HG02642 (cell line): Measurements from ENCODE around the gene CABLES2.

ENCODE experiments used
- ATAC-seq: cut with Tn5 transposase; IDR thresholded peaks from one replicate; pipeline ENCODE4 v1.9.1; 2021; ENCODE audit warnings: mild to moderate bottlenecking; ENCODE audit not compliant: unreplicated experiment, poor library complexity

Gene CABLES2

DNA sequence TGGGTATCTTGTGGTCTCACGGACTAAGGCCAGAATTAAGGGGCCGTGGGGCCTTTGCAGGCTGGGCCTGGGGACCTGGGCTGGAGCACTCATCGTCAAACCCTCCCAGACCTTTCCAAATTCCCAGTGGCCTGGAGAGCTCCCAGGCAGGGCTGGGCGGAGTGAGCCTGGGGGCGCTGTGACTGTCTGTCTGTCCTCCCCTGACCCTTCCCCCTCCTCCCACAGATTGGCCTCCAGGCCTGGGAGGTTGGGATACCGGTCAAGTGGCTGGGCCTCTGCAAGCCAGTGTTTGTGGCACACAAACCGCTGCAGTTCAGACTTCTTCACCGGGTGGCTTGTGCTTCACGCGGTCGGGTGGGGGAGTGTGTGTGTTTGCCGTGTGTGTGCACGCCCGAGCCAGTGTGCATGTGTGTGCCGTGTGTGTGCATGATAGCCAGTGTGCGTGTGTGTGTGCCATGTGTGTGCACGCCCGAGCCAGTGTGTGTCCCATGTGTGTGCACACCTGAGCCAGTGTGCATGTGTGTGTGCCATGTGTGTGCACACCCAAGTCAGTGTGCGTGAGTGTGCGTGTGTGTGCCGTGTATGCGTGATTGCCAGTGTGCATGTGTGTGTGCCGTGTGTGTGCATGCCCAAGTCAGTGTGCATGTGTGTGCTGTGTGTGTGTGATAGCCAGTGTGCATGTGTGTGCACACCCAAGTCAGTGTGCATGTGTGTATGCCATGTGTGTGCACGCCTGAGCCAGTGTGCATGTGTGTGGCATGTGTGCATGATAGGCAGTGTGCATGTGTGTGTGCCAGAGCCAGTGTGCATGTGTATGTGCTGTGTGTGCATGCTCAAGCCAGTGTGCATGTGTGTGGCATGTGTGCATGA is 14.0 kb upstream of the CABLES2 start:
- no peak for ATAC-seq

DNA sequence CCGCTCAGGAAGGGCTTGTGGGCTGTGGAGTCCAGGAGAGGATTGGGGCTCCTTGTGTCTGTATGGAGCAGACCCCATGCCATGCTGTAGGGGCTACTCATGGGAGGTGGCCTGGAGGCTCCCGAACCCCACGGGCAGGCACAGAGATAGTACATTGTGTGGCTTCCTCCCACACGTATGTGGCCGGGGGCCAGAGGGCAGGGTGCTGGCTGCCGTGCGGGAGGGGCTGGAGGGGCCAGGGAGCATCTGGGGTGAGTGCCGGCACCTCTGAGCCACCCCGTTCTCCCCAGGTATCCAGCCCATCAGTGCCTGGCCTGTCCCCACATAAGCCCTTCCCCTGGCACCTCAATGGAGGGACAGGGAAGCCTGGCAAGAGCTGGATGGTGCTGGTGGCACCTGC is 12.7 kb upstream of the CABLES2 start:
- ATAC-seq: no peak

DNA sequence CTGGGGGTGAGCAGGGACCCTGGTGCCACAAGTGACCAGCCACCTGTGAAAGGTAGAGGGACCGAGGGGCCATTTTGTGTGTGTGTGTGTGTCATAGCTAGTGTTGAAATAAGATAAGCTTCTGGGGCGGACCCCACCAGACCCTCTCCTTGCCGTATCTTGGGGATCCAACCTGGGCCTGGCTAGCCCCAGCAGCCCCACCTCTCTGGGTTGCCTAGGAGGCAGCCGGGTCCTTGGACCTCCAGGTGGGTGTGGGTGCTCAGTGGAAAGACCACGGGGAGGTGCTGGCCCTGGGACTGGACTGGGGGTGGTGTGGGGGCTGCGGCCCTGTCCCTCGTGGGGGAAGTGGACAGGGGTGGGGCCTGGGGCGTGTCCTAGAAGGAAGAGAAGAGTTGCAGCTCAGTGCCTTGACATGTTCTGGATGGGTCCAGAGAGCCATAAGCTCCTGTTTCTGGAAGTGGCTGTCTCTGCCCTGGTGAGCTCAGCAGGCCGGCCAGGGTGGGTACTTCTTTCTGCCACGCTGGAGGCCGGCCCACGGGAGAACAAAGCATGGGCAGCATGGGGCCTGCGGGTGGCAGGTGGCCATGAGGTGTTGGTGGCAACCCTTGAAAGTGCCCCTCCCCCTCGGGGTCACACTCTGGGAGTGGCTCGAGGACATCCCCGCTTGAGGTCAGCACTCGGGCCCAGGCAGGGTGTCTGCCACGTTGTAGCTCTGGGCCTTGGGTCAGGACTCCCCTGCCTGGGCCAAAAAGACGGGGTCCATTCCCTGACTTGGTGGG is 11.8 kb upstream of the CABLES2 start:
- ATAC-seq: no peak

DNA sequence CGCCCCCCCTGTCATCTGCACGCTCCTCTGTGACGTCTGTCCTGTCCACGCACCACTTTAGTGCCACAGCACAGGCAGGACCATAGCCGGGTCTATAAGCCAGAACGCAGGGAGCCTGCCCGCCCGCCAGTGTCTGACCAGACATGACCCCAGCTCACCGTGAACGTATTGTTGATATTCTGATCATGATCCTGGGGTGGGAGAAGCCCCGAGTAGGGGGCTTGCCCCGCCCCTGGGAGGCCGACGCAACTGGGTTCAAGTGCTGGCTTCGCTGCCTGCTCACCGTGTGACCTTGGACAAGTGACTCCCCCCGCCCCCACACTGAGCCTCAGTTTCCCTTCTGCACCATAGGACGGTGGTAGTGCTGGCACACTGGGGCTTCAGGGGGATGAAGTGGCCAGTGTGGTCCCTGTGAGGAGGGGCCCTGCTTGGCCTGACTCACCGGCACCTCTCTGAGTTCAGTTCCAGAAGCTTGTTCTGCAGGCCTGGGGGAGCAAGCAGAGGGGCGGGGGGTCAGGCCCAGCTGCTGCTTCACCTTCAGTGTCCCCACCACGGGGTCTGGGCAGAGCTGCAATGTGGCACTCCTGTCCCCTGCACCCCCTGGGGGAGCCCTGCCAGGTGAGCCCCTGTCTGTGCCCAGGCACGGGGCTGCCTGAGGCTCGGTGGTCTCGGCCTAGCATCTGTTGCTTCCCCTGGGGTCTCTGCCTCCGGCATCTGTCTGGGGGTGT is 11.1 kb upstream of the CABLES2 start:
- no peak for ATAC-seq

DNA sequence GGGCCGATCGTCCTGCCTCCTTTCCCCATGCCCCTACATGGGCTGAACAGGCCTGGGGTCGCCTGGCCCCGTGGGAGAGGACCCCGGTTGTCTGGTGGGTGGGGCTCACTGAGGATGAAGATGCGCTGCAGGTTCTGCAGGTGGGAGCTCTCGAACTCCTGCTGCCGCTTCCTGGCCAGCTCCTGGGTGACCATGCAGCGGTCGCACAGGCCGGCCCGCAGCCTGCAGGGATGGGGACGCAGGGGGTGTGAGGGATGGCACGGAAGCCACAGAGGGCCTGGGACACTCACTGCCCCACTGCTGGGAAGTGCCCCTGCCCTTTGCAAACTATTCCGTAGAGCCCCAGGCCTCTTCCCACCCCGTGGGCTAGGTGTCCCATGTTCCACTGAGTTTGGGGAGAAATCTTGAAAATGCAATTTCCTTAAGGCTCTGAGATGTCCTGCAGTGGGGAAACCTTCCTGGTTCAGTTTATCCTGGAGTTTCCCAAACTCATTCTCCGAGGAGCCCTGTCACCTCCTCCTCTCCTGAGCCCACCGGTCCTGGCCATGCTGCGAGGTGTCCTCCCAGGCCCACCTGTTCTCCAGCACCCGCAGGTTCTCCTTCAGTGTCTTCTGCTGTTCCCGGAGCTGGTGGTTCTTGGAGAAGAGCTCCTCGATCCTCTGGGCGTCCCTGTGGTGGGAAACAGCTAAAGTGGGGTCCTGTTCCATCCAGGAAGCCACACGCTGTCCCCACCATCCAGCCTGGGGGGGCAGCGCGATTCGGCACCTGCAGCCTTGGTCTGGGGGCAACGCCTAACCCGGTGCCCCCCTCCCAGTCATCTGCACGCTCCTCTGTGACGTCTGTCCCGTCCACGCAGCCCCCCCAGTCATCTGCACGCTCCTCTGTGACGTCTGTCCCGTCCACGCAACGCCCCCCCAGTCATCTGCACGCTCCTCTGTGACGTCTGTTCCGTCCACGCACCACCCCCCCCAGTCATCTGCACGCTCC is 9.9 kb upstream of the CABLES2 start:
- ATAC-seq: no peak

DNA sequence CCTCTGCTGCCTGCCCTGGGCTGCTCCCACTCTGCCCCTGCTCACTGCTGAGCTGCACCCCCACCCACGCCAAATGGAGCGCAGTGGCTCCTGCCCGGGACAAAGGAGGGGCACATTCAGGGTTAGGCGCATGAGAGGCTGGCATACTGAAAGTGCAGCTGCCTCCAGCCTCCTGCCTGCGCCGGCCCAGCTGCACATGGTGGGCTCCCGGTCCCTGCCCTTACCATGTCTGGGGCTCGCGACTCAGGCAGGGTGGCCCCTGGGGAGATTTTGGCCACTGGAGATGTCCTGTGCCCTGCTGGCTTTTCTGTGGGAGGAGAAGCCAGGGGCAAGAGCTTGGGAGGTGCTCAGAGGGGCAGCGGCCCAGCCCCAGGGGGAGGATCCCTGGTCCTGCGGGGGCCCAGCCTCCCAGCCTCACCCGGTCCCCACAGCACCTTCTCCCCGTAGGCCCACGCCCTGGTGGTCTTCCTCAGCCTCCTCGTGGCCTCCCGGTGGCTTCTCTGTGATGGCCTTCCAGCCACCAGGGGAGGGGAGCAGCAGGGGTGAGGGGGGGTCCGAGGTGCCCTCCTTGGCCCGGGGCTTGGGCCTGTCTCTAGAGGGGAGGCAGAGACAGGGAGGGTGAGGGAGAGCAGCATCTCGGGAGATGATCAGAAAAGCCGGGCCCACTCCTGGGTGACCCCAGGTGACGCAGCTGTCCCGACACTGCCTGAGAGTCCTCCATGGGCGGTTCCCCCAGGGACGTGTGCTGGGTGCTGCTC is 8.4 kb upstream of the CABLES2 start:
- no peak for ATAC-seq

DNA sequence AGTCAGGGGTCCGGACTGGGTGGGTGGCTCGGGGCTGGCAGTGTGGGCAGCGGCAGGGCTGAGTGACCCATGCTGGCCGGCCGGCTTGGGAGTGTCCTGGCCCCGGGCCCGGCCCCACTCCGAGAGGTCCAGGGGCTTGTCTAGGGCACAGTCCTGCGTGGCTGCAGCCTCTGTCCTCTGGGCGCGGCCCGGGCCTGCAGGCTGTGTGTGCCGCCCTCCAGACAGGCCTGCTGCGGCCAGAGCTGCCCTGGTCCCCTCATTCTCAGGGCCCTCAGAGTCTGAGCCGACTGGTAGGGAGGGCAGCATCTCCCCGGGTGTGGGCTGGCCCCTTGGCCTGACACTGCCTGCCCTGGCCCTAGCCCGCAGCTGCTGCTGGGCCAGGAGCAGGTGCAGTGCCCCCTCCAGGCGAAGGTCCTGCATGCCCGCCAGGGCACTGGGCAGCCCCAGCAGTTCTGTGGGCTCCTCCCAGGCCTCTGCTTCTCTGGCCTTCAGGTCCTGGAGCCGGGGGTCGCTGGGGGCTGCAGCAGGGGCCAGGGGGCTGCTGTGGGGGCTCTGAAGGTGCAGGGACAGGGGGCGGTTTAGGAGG is 6.9 kb upstream of the CABLES2 start:
- ATAC-seq: no peak

DNA sequence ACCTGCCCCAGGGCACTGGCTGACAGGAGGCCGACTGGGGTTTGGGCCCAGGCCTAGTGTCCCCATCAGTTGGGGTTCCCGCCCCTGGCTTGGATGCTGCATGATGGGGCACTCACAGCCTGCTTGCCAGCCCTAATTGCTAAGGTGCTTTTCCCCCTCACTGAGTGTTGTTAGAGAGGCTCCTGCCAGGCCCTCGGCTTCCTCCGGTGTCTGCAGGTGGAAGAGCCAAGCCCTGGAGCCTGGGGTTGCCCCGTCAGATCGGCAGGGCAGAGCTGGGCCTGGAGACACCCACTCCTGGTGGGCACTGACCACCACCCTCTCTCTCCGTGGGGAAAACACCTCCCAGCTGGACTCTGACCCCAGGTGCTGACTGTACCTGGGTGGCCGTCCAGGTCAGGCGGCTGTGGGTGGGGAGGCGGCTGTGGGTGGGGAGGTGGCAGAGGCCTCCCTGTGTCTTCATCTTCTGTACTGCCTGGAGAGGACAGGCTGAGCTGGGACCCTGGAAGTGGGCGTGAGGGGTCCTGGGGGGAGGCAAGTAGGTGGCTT is 6.0 kb upstream of the CABLES2 start:
- no peak for ATAC-seq

DNA sequence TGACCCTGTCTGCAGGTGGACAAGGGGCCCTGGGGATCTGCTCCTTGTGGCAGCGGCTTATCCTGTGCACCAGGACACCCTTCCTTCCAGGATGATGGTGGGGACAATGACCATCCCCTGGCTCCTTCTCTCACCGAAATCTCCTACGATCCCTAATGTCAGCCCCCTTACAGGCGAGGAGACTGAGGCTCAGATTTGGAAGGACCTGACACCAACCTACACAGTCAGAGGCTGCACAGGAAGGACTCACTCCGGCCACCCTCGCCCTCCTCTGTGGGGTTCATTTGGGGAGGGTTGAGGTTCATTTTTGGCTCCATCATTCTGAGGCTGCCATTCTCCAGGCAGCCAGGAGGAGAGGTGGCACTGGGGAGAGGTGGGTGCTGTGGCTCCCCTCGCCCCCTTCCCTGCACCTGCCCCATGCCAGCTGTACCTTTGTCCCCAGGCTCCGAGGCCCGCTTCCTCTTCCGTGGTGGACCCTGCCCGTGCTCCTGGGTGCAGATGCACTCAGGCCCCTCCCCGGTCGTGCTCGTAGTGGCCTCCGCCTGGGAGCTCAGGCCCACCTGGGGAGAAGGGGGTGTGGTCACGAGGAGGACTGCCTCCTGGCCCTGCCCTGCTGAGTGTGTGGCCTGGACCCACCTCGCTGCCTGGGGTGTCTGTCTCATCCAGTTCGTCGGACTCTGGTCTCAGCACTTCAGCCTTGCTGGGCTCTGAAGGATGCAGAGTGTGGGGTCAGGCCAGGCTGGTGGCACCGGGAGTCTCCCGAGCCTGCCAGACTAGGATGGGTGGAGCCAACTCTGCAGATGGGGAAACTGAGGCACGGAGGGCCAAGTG is 5.3 kb upstream of the CABLES2 start:
- ATAC-seq: no peak

DNA sequence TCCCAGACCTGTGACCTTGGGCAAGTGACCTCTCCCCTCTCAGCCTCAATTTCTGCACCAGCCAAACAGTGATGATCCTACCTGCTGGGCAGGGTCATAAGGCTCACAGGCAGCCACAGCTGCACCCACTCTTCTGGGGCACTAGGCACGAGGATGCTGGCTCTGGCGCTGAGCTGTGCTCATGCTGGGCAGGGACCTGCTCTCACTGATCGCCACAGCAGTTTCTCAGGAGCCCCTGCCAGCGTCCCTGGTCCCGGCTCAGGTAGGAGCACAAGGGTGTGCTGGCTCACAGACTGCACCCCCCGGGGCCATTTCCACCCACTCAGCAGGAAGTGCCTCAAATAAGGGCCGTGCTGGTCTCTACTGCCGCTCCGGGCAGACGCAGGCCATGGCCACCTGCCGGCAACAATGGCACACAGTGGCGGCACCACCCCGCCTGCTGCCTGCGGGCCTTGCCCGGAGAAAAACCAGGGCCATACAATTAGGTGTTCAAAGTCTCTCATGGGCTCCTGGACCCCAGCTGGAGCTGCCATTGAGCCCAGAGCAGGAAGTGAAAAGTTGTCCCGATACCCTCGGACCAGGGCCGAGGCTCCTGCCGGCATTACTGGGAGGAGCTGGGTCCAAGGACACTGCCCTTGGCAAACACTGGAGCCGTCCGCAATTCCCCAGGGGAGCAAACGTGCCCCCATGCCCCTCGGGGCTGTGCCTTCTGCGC is 4.6 kb upstream of the CABLES2 start:
- no peak for ATAC-seq

DNA sequence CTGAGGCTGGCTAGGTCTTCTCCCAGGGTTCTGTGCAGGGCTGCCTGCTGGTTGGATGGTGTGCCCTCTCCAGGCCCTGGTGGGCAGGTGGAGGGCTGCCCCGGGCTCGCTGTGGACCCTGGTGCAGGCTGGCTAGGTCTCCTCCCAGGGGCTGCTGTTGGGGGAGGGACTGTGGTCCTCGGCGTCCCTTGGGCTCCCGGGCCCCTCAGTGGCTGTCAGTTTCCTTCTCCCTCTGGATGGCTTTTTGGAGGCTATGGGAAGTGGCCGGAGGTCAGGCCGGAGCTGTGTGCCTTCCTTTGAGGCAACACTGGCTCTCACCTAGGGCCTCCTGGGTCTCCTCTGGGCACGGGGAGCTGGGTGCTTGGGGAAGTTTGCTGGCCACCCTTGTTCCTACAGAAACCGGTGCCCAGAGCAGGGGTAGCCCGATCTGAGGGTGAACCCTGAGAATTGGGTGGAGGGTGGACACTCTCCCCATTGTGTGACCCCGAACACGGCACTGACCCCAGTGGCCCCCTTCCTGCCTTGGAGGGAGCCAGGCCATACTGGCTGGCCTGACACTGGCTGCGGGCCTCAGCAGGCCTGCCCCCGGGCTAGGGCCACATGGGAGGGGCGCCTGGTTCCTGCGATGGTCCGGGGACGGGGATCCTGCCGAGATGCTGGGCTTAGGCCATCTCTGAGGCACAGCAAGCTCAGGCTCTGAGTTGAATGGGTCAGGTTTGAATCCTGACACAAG is 3.8 kb upstream of the CABLES2 start:
- no peak for ATAC-seq

DNA sequence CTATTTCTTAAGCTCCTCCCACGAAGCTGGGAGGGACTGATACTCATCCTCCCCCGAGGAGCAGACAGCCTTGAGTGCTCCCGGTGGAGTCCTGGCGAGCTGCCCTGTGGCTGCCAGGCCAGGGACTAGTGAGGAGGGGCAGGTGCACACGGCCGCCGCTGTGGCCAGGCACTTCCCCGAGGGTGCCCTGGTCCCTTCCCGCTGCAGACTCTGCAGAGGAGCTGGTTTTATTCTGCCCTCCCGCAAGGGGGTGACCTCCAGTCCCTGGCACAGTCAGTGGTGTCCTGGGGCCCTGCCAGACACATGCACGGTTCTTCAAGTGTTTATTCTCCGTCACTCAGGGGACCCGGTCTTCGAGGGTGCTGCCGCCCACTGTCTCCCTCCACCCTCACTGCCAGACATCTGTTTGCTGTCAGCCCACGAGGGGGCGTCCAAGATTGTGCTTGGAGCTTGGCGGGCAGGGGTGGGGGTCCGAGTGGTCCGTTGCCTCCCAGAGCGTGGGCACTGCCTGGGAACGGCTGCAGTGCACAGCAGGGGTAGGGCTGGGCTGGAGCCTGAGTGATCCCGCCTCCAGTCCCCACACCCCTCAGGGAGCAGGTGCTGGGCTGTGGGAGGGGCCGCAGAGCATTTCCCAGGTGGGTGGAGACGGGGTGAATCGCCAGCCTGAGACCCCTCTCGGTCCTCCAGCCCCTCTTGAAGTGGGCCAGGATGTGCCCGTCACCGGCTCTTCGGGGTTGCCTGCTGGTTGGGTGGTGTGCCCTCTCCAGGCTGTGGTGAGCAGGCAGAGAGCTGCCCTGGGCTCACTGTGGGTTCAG is 3.1 kb upstream of the CABLES2 start:
- no peak for ATAC-seq

DNA sequence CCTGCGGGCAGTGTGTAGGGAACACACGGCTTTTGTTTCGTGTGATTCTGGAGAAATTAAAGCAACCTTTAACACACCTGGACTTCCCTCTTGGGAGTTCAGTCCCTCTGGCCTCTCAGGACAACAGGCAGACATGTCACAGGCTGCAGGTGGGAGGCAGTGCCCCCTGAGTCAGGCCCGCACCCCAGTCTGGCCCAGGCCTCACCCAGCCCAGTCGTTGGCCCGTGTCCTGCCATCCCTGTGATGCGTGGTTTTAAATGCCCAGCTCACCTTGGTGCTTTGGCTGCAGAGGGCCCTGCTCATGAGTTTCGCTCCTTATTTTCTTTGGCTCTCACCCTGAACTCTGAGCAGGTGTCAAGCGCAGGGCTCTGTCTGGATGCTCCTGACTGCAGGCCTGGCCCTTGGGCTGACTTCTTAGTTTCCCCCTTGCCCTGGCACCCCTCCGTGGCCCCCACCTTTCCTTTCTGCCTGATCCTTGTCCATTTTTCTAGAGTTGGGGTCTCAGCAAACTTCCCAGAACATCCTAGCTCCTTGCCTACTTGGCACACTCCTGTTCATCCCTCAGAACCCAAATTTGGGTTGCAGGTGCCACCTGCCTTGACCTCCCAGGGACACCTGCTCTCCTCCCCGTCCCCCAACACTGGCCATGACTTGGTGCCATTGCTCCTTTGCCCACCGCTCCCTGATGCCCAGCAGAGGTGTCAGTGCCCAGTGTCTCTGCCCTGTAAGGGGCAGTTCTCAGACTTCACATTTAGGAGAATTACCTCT is 2.2 kb upstream of the CABLES2 start:
- ATAC-seq: no peak

DNA sequence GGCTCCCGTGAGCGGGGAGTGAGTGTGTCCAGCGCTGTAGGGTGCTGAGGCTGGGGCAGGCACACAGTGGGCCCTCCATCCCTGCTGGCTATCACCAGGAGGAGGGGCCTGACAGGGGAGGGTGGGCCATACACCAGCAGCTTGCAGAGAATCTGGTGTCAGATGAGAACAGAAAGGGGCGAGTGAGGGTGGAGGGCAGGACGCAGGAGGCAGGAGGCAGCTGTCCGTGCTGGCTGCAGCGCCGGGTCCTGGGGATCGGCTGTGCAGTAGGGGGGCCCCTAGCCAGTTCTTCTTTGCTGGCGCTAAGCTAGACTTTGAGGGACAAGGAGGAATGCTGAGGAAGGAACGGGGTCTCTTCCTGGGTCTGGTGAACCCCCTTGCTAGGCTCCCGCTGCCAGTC is 1.6 kb upstream of the CABLES2 start:
- ATAC-seq: no peak

DNA sequence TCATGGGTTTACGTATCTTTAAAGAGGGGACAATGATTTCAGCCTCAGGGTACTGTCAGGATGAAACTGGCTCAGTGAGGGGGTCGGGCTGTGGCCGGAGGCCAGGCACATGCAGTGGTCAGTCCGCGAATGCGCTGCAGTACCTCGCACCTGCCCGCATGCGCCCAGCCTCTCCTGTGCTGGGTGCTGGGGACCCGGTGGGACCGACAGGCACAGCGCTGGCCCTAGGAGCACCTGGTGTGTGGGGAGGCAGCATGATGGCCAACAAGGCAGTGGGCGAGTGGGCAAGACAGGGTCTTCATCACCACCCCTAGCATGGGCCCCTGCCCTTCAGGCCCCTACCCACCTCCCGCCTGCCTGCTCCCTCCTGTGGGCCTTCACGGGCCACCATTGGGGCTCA is 970 bp upstream of the CABLES2 start:
- no peak for ATAC-seq
